H9 (cell line): ENCODE measurements around the gene FOXK1. TPM values are rescaled to one million over a fixed set of nuclear protein-coding genes. Genes with fewer than 3 reads are reported as not detected.

Source experiments
- DNase-seq: peaks from one replicate; pipeline ENCODE4 v3.0.0-alpha.2; 2017
- H2AFZ ChIP-seq: one replicate; pipeline ENCODE4 v1.6.1; 2013; ENCODE audit warnings: mild to moderate bottlenecking, low read length, control low read depth, moderate library complexity
- H2AK5ac ChIP-seq: 2 replicates; pipeline ENCODE4 v1.6.1; 2013; ENCODE audit warnings: low read length, control low read depth, mixed read lengths; ENCODE audit not compliant: insufficient read length
- H2BK120ac ChIP-seq: one replicate; pipeline ENCODE4 v1.6.1; 2013; ENCODE audit warnings: low read depth, mild to moderate bottlenecking, low read length, control low read depth, inconsistent platforms; ENCODE audit not compliant: poor library complexity, severe bottlenecking
- H2BK12ac ChIP-seq: 2 replicates; pipeline ENCODE4 v1.6.1; 2013; ENCODE audit warnings: low read length, control low read depth, mixed read lengths, low read depth; ENCODE audit not compliant: insufficient read length
- H2BK15ac ChIP-seq: 2 replicates; pipeline ENCODE4 v1.6.1; 2013; ENCODE audit warnings: low read depth, low read length, control low read depth
- H2BK20ac ChIP-seq: one replicate; pipeline ENCODE4 v1.6.1; 2013; ENCODE audit warnings: low read depth, mild to moderate bottlenecking, low read length, control low read depth, inconsistent platforms; ENCODE audit not compliant: poor library complexity, severe bottlenecking
- H2BK5ac ChIP-seq: 2 replicates; pipeline ENCODE4 v1.6.1; 2013; ENCODE audit warnings: low read length, control low read depth, mixed read lengths; ENCODE audit not compliant: insufficient read length
- H3K14ac ChIP-seq: 2 replicates; pipeline ENCODE4 v1.6.1; 2013; ENCODE audit warnings: low read length, control low read depth; ENCODE audit not compliant: insufficient read depth
- H3K18ac ChIP-seq: 2 replicates; pipeline ENCODE4 v1.6.1; 2013; ENCODE audit warnings: low read depth, mild to moderate bottlenecking, mixed read lengths, low read length, control low read depth; ENCODE audit not compliant: insufficient read length
- H3K23ac ChIP-seq: 2 replicates; pipeline ENCODE4 v1.6.1; 2013; ENCODE audit warnings: low read length, control low read depth, mixed read lengths, low read depth; ENCODE audit not compliant: insufficient read length
- H3K23me2 ChIP-seq: 2 replicates; pipeline ENCODE4 v1.6.1; 2013; ENCODE audit warnings: low read depth, mild to moderate bottlenecking, mixed read lengths, low read length, control low read depth; ENCODE audit not compliant: insufficient read length, poor library complexity, severe bottlenecking
- H3K27ac ChIP-seq: 2 replicates; pipeline ENCODE4 v1.5.1; 2013; ENCODE audit warnings: low read length, control low read depth, mixed read lengths, low read depth; ENCODE audit not compliant: insufficient read length
- H3K27me3 ChIP-seq: 2 replicates; pipeline ENCODE4 v1.6.1; 2013; ENCODE audit warnings: low read length, control low read depth, inconsistent platforms; ENCODE audit not compliant: insufficient read depth
- H3K4ac ChIP-seq: 2 replicates; pipeline ENCODE4 v1.6.1; 2013; ENCODE audit warnings: low read depth, mild to moderate bottlenecking, control low read depth, inconsistent platforms, low read length, moderate library complexity
- H3K4me1 ChIP-seq: 2 replicates; pipeline ENCODE4 v1.6.1; 2013; ENCODE audit warnings: low read length, control low read depth, inconsistent platforms; ENCODE audit not compliant: insufficient read depth
- H3K4me2 ChIP-seq: 2 replicates; pipeline ENCODE4 v1.6.1; 2013; ENCODE audit warnings: low read length, control low read depth, mixed read lengths; ENCODE audit not compliant: insufficient read length, insufficient read depth
- H3K56ac ChIP-seq: 2 replicates; pipeline ENCODE4 v1.6.1; 2013; ENCODE audit warnings: low read depth, mild to moderate bottlenecking, mixed read lengths, low read length, control low read depth; ENCODE audit not compliant: insufficient read length
- H3K79me1 ChIP-seq: 2 replicates; pipeline ENCODE4 v1.6.1; 2013; ENCODE audit warnings: low read depth, mild to moderate bottlenecking, moderate library complexity, low read length, control low read depth, inconsistent platforms; ENCODE audit not compliant: insufficient read depth, poor library complexity, severe bottlenecking
- H3K79me2 ChIP-seq: 2 replicates; pipeline ENCODE4 v1.6.1; 2013; ENCODE audit warnings: low read length, control low read depth, inconsistent platforms; ENCODE audit not compliant: insufficient read depth
- H3K9ac ChIP-seq: 2 replicates; pipeline ENCODE4 v1.6.1; 2013; ENCODE audit warnings: low read length, control low read depth, mixed read lengths; ENCODE audit not compliant: insufficient read length; ENCODE audit errors: extremely low read depth
- H3K9me3 ChIP-seq: one replicate; pipeline ENCODE4 v1.6.1; 2013; ENCODE audit warnings: low read depth, low read length, inconsistent platforms; ENCODE audit not compliant: control insufficient read depth
- H3T11ph ChIP-seq: one replicate; pipeline ENCODE4 v1.6.1; 2013; ENCODE audit warnings: mild to moderate bottlenecking, low read length, control low read depth, inconsistent platforms
- H4K20me1 ChIP-seq: one replicate; pipeline ENCODE4 v1.6.1; 2013; ENCODE audit not compliant: control insufficient read depth, insufficient read length, insufficient read depth
- H4K5ac ChIP-seq: 2 replicates; pipeline ENCODE4 v1.6.1; 2013; ENCODE audit warnings: low read depth, mild to moderate bottlenecking, mixed read lengths, low read length, control low read depth; ENCODE audit not compliant: insufficient read length
- H4K8ac ChIP-seq: replicated peaks from 2 replicates; pipeline ENCODE4 v1.6.1; 2013; ENCODE audit warnings: low read length, control low read depth, mixed read lengths, low read depth; ENCODE audit not compliant: insufficient read length
- H4K91ac ChIP-seq: 2 replicates; pipeline ENCODE4 v1.6.1; 2013; ENCODE audit warnings: low read depth, mild to moderate bottlenecking, moderate library complexity, mixed read lengths, low read length, control low read depth; ENCODE audit not compliant: insufficient read length
- H3K27ac Mint-ChIP-seq, 3 experiments: 2 replicates in 2 of 3; 3 replicates in 1 of 3; pipeline ENCODE4 v1.8.0; 2020 to 2021; ENCODE audit warnings: mixed read lengths in 3 of 3, mild to moderate bottlenecking in 1 of 3, moderate library complexity in 1 of 3
- H3K27me3 Mint-ChIP-seq: 2 replicates; pipeline ENCODE4 v1.8.0; 2021; ENCODE audit warnings: low read depth, mild to moderate bottlenecking, moderate library complexity, mixed read lengths
- H3K36me3 Mint-ChIP-seq, 3 experiments: 2 replicates in 2 of 3; 3 replicates in 1 of 3; pipeline ENCODE4 v1.8.0; 2020 to 2021; ENCODE audit warnings: low read depth in 3 of 3, mixed read lengths in 3 of 3; ENCODE audit not compliant: insufficient read depth in 1 of 3
- H3K4me1 Mint-ChIP-seq, 2 experiments: 2 replicates each; pipeline ENCODE4 v1.8.0; 2020; ENCODE audit warnings: mixed read lengths in 2 of 2
- H3K4me3 Mint-ChIP-seq, 2 experiments: 2 replicates in 1 of 2; 3 replicates in 1 of 2; pipeline ENCODE4 v1.8.0; 2020 to 2021; ENCODE audit warnings: mild to moderate bottlenecking in 2 of 2, mixed read lengths in 2 of 2, moderate library complexity in 1 of 2
- H3K9me3 Mint-ChIP-seq, 2 experiments: 2 replicates in 1 of 2; 3 replicates in 1 of 2; pipeline ENCODE4 v1.8.0; 2020; ENCODE audit warnings: mild to moderate bottlenecking in 2 of 2, mixed read lengths in 2 of 2, moderate library complexity in 1 of 2
- WGBS: extraction: QIAGEN DNeasy Blood & Tissue Kit; methylation state at CpG from one replicate; pipeline ENCODE4 v1.1.7; 2013; ENCODE audit warnings: missing lambda C conversion rate, low lambda C conversion rate, mixed read lengths; ENCODE audit not compliant: insufficient read length; ENCODE audit errors: extremely low coverage; 5-methylcytosine and 5-hydroxymethylcytosine counted together
- total RNA-seq: library from RNA; stranded (reverse); gene quantifications from 2 replicates; pipeline ENCODE4 v1.2.1, GENCODE V29; 2021
- TF ChIP-seq, protein P1 (sequence below): fragments of 200-600 bp; sonication (generic); conservative IDR thresholded peaks from 3 replicates; pipeline ENCODE4 v1.8.0; 2021; ENCODE audit warnings: antibody characterized with exemption, mild to moderate bottlenecking

The FOXK1 gene
- total RNA-seq, 1 experiment from 2014 or later = 14.4 TPM

GRCh38 chr7:4682621-4683042, 537 bp downstream of the FOXK1 start:
- Mint-ChIP-seq H3K36me3 (peaks cover 0 to 6% (median 2%) of the 10 kb centered on the region in 3 experiments; a peak in 3 of 7 replicates), H3K4me3 (peak overlapping the region; percentile 65 to 84), H3K27ac (no peak overlapping the region), H3K9me3 (peaks cover 0 to 5% of the 10 kb centered on the region in 2 experiments; a peak in 1 of 5 replicates), H3K27me3 (peaks cover 51% of the 10 kb centered on the region), H3K4me1 (peaks cover 10 to 12% of the 10 kb centered on the region in 2 experiments)
- H3K9ac ChIP-seq = no peak overlapping the region
- peaks cover 4% of the 10 kb centered on the region for H3K79me1 ChIP-seq
- peaks cover 7% of the 10 kb centered on the region for H3K23me2 ChIP-seq
- H3K4me1 ChIP-seq = no peaks in the 10 kb centered on the region
- no peak overlapping the region for H3K4ac ChIP-seq
- DNase-seq = peak; percentile 37
- TF ChIP-seq, protein P1, sequence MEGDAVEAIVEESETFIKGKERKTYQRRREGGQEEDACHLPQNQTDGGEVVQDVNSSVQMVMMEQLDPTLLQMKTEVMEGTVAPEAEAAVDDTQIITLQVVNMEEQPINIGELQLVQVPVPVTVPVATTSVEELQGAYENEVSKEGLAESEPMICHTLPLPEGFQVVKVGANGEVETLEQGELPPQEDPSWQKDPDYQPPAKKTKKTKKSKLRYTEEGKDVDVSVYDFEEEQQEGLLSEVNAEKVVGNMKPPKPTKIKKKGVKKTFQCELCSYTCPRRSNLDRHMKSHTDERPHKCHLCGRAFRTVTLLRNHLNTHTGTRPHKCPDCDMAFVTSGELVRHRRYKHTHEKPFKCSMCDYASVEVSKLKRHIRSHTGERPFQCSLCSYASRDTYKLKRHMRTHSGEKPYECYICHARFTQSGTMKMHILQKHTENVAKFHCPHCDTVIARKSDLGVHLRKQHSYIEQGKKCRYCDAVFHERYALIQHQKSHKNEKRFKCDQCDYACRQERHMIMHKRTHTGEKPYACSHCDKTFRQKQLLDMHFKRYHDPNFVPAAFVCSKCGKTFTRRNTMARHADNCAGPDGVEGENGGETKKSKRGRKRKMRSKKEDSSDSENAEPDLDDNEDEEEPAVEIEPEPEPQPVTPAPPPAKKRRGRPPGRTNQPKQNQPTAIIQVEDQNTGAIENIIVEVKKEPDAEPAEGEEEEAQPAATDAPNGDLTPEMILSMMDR = 0 out of 3 replicates have a peak, but pooled peaks have one; percentile 12
- H2BK15ac ChIP-seq = no peak overlapping the region
- peaks cover 8% of the 10 kb centered on the region; the same call in 1 of the 2 replicates for H3K27me3 ChIP-seq
- no peak overlapping the region for H4K5ac ChIP-seq
- no peak overlapping the region for H2BK5ac ChIP-seq
- no peaks in the 10 kb centered on the region for H3K9me3 ChIP-seq
- H3K18ac ChIP-seq = no peak overlapping the region
- no peak overlapping the region for H3K27ac ChIP-seq
- H3K56ac ChIP-seq = no peak overlapping the region
- H2BK12ac ChIP-seq = no peak overlapping the region
- WGBS = no CpG with 5 or more reads among the region's 47 CpGs
- no peak overlapping the region for H4K8ac ChIP-seq
- no peak overlapping the region for H2BK20ac ChIP-seq
- H3K79me2 ChIP-seq = 0 out of 2 replicates have a peak, but pooled peaks cover 2% of the 10 kb centered on the region
- H3K14ac ChIP-seq = peak overlapping the region; percentile 4; the same call in 1 of the 2 replicates
- H2AK5ac ChIP-seq = no peak overlapping the region
- H3K23ac ChIP-seq = no peak overlapping the region
- no peak overlapping the region for H2AFZ ChIP-seq
- no peak overlapping the region for H3T11ph ChIP-seq
- no peak overlapping the region for H4K91ac ChIP-seq
- peak overlapping the region; percentile 36 for H3K4me2 ChIP-seq
- H2BK120ac ChIP-seq = no peak overlapping the region
- H4K20me1 ChIP-seq = no peaks in the 10 kb centered on the region
